Hepatic stellate cell (primary cell): ENCODE measurements around the gene UGDH.
A peak's percentile ranks its signal among the peaks of the same experiment; 100 is the strongest.
"Not testable (repeated sequence)": the region's sequence is repeated elsewhere in the genome, so short reads cannot be mapped to it uniquely, and the experiment has no call there.

Experiments used
- DNase-seq: peaks from one replicate; pipeline ENCODE4 v3.0.0; 2011; ENCODE audit warnings: low spot score

The UGDH gene

GRCh38 chr4:39528061-39528465 lies 824 bp upstream of the UGDH start:
- peak; percentile 88 for DNase-seq

- no peak for DNase-seq
These were observed 409 bp downstream of the UGDH start for GRCh38 chr4:39526765-39527295.

- no peak for DNase-seq
These were observed 1.2 kb downstream of the UGDH start for GRCh38 chr4:39525822-39526690.

- DNase-seq: no peak
These were observed 2.9 kb downstream of the UGDH start for GRCh38 chr4:39524161-39524957.

- no peak for DNase-seq
These were observed 5.2 kb downstream of the UGDH start for GRCh38 chr4:39522068-39522467.

GRCh38 chr4:39521253-39521919 lies 5.9 kb downstream of the UGDH start:
- DNase-seq: peak; percentile 64

GRCh38 chr4:39518484-39518883 lies 8.8 kb downstream of the UGDH start:
- no peak for DNase-seq

GRCh38 chr4:39516407-39516966 lies 10.8 kb downstream of the UGDH start:
- no peak for DNase-seq

GRCh38 chr4:39515669-39516401 lies 11.4 kb downstream of the UGDH start:
- DNase-seq: not testable (repeated sequence)

GRCh38 chr4:39514888-39515401 lies 12.3 kb downstream of the UGDH start:
- DNase-seq: no peak

- not testable (repeated sequence) for DNase-seq
These were observed 13.0 kb downstream of the UGDH start for GRCh38 chr4:39514266-39514665.

- no peak for DNase-seq
These were observed 16.8 kb downstream of the UGDH start for GRCh38 chr4:39510348-39510929.

GRCh38 chr4:39505581-39505980 lies 21.7 kb downstream of the UGDH start:
- DNase-seq: no peak

- no peak for DNase-seq
These were observed 22.7 kb downstream of the UGDH start for GRCh38 chr4:39504538-39504937.

GRCh38 chr4:39502664-39503035 lies 24.6 kb downstream of the UGDH start:
- DNase-seq: not testable (repeated sequence)

GRCh38 chr4:39502019-39502663 lies 25.1 kb downstream of the UGDH start:
- peak; percentile 77 for DNase-seq

GRCh38 chr4:39498727-39499020 lies 28.6 kb downstream of the UGDH start:
- DNase-seq: no peak

- no peak for DNase-seq
These were observed 29.1 kb downstream of the UGDH start for GRCh38 chr4:39497909-39498726.

GRCh38 chr4:39495446-39496213 lies 31.6 kb downstream of the UGDH start:
- no peak for DNase-seq
